Dedifferentiated amniotic fluid mesenchymal stem cell (primary cell): Measurements from ENCODE around the gene RCE1.
"Not testable (repeated sequence)": the region's sequence is repeated elsewhere in the genome, so short reads cannot be mapped to it uniquely, and the experiment has no call there.

Experiments
- DNase-seq: peaks from one replicate; pipeline ENCODE4 v3.0.0-alpha.2; 2016; ENCODE audit errors: extremely low spot score

RCE1 gene, protein sequence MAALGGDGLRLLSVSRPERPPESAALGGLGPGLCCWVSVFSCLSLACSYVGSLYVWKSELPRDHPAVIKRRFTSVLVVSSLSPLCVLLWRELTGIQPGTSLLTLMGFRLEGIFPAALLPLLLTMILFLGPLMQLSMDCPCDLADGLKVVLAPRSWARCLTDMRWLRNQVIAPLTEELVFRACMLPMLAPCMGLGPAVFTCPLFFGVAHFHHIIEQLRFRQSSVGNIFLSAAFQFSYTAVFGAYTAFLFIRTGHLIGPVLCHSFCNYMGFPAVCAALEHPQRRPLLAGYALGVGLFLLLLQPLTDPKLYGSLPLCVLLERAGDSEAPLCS

DNA sequence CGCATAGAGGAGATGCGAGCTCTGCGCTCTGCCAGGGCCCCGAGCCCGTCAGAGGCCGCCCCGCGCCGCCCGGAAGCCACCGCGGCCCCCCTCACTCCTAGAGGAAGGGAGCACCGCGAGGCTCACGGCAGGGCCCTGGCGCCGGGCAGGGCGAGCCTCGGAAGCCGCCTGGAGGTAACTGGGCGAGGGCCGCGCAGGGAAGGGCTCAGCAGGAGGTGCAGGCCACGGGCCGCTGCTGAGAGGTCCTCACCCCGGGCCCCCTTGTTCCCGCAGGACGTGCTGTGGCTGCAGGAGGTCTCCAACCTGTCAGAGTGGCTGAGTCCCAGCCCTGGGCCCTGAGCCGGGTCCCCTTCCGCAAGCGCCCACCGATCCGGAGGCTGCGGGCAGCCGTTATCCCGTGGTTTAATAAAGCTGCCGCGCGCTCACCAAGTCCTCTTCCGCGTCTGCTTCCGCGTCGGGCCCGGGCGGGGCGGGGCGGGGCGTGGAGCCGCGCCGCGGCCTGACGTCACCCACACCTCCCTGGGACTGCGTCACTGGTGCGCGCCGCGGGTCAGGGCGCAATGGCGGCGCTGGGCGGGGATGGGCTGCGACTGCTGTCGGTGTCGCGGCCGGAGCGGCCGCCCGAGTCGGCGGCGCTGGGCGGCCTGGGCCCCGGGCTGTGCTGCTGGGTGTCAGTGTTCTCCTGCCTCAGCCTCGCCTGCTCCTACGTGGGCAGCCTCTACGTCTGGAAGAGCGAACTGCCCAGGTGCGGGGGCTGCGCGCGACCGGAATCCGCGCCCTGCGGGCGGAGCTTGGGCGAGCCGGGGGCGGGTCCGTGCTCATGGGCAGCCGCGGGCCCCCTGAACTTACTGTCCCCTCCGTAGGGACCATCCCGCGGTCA lies at the start of gene RCE1:
RCE1 (plus strand) TSS at position 546 of the 880 bp plus-strand sequence; CDS start at position 561, 15 bp downstream.
- DNase-seq = peak; percentile 74

DNA sequence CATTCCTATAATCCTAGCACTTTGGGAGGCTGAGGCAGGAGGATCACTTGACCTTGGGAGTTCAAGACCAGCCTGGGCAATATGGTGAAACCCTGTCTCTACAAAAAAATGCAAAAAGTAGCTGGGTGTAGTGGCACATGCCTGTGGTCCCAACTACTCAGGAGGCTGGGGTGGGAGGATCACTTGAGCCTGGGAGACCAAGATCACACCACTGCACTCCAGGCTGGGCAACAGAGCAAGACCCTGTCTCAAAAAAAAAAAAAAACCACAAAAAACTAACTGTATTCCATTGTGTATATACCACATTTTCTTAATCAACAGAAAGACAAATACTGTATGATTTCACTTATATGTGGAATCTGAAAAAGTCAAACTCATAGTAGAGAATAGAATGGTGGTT lies 43.4 kb upstream of the RCE1 start:
- not testable (repeated sequence) for DNase-seq

DNA sequence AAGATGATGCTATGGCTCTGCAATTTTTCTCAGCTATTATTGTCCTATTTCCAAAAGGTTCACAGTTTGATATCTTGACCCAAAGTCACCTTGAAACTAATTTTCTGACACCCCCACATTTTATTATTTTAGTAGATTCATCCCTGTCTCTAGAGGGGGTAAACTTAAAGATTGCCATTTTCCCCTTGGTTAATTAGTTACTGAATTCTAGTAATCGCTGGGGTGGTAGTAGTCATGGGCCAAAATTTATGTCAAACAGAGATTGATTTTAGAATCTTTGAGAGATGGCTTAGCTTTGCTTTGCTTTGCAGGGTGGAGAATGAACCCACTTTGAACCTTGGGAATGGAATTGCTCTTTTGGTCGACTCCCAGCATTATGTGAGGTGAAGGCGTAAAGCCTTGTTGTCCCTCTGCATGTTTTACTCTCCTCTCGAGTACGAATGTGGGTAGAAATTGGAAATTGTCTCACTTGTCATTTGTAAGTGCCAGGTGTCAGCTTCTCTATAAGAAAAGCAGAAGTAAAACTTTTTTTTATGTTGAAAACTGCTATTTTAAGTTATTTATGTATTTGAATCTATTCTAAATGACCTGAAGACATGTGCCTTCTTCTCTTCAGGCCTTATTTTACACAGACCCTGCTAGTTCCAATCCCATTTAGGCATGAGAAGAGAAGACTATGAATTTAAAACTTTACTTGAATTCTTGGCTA lies 42.4 kb upstream of the RCE1 start:
- DNase-seq = no peak

DNA sequence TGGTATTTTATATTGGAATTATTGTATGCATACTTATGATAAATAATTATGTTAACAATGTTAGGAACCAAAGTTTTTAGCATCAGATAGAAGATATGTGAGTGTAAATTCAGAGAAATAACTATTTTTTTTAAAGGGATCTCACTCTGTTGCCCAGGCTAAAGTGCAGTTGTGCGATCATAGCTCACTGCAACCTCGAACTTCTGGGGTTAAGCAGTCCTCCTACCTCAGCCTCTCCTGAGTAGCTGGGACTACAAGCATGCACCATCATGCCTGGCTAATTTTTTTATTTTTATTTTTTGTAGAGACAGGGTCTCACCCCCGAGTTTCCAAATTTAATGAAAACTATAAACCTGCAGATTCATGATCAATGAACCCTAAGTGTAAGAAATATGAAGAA lies 33.6 kb upstream of the RCE1 start:
- no peak for DNase-seq

DNA sequence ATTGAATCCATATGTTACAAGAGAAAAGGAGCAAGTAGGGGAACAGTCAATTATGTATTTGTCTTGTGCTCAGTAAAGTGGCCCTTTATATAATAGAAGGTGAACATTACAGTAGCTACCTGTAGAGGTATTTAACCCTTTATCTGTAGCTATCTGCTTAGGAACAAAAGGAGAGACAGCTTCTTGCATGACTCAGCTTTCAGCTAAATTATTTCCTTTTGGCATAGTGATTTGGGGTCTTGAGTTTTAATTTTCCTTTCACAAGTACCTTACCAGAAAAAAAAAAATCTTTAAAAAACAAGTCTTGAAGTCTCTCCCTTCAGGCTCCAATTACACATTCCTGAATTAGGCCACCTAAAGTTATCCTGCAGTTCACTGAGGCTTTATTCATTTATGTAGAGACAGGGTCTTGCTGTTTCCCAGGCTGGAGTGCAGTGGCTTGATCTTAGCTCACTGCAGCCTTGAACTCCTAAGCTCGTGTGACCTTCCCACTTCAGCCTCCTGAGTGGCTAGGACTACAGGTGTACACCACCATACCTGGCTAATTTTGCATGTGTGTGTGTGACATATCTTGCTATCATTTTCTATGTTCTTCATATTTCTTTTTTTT lies 32.6 kb upstream of the RCE1 start:
- no peak for DNase-seq

DNA sequence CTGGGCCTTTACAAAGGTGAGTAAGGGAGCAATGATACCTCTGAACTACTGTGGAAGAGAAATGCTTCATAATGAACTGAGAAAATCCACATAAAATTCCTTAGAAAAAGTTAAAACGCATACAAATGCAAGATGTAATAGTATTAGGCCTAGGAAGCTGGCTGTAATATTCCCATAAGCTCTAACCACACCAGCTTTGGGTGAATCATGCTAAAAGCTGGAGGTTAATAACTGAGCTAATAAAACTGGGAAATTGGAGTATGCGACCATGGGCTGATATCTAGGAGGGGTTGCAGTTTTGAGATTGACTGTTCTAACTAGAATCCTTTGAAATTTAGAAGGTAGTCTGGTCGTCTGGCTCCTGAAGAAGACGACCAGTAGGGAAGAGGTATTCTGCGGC lies 28.6 kb upstream of the RCE1 start:
- no peak for DNase-seq

DNA sequence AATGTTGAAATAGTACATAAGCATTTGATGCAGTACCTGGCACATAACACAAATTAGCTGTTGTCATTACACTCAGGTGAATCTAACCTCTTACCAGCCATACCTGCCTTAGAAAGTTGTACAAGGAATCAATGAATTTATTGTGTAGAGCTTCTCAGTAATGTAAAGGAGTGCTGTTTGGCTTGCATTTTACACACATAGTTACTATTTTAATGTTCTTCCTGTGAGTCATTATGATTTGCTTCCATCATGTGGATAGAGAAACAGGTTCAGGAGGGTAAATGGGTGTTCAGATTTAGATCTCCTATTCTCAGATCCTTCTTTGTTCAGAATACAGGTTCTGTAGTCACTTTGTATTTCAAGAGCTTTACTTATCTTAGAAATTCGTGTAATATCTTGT lies 27.6 kb upstream of the RCE1 start:
- no peak for DNase-seq

DNA sequence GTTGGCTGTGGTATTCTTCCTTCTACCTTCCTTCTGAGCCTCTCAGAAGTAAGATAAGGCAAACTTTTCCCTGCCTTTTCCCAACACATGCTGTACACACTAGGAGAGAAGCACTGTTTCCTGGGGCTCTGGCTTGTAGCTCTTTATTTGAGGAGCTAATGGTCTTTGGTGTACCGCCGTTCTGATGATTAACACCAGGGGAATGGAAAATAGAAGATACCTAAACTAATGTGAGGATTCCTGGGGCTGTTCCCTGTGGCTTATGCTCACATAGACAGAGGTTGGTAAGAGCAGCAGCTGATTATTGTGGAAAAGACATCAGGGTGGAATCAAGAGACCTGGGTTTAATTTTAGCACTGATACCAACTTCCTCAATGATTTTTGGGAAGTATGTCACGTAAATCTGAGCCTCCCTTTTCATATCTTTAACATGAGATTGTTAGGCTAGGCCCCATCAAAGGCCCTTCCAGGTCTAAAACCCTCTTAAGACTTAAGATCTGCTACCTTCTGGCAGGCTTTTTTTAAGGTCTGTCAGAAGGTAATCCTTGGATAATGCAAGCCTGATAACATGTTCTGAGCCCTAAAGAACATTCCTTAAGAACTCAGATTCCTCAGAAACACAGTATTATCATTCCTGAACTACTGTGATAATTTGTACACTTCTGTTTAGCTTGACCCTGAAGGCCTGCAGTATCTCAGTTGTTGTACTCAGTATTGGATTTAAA lies 24.8 kb upstream of the RCE1 start:
- no peak for DNase-seq

DNA sequence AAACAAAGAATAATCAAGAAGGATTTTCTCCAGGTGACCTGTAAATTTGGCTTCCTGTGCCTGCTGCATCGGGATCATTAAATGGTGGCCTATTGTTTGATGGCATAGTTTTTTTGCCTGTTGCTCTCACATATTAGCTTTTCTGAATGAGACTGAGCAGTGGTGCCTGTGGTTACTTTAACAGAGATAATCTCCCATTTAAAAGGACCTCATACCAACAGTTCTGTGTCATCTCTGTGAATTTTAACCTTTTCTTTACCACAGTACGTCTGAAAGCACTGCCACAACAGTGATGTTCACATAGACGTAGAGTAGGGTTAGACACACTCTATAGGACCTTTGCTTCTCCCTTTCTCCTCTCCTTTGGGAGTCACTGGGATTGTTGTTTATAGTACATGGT lies 22.9 kb upstream of the RCE1 start:
- no peak for DNase-seq

DNA sequence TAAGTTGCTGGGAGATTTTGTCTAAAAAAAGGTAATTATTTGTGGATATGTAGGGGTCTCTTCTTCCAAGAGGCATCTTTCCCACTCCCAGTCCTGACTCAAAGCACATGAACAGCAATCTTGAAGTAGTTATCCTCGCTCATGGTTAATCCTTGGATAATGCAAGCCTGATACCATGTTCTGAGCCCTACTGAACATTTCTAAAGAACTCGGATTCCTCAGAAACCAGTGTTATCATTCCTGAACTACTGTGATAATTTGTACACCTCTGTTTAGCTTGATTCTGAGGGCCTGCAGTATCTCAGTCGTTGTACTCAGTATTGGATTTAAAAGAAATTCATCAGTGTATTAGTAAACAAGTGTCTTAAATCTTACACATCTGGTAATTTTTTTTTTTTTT lies 22.3 kb upstream of the RCE1 start:
- DNase-seq = no peak

DNA sequence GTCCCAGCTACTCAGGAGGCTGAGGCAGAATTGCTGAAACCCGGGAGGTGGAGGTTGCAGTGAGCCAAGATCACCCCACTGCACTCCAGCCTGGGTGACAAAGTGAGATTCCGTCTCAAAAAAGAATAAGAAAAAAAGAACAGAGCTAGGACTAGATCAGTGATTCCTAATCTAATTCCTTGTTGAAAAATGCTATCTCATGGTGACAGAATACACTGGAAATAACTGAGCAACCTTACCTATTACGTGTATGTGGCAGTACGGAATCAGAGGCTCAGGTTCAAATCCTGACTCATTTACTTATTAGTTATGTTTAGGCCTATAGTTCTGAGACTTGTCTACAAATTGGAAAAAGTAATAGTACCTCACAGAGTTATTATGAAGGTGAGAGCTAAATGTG lies 19.5 kb upstream of the RCE1 start:
- DNase-seq = no peak

DNA sequence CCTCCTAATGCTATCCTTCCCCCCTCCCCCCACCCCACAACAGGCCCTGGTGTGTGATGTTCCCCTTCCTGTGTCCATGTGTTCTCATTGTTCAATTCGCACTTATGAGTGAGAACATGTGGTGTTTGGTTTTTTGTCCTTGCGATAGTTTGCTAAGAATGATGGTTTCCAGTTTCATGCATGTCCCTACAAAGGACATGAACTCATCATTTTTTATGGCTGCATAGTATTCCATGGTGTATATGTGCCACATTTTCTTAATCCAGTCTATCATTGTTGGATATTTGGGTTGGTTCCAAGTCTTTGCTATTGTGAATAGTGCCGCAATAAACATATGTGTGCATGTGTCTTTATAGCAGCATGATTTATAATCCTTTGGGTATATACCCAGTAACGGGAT lies 18.7 kb upstream of the RCE1 start:
- DNase-seq = not testable (repeated sequence)

DNA sequence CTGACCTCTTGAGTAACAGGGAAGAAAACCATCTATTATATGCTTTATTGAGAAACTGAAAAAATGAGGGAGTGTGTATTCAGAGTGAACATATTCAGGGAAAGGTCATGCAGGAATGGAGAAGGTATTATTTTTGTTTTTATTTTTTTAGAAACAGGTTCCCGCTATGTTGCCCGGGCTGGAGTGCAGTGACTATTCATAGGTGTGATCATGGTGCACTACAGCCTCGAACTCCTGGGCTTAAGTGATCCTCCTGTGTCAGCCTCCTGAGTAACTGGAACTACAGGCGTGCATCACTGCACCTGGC lies 8.7 kb upstream of the RCE1 start:
- no peak for DNase-seq

DNA sequence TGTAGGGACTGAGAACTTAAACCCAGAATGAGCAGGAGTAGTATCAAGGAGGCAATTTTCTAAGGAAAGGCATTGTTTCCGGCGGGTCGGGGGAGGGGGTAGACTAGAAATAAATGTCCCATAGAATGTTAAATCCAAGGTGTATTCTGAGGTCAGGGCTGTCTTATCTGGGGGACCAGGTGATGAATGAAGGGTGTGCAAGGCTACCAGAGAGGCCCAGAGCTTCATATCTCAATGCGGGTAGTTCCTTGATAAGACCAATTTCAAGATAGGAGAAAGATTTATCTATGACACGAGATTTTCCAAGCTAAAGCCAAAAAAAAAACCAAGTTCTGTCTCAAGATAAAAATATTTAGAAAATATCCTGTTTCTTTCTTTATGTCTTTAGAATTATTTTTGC lies 8.3 kb upstream of the RCE1 start:
- no peak for DNase-seq

DNA sequence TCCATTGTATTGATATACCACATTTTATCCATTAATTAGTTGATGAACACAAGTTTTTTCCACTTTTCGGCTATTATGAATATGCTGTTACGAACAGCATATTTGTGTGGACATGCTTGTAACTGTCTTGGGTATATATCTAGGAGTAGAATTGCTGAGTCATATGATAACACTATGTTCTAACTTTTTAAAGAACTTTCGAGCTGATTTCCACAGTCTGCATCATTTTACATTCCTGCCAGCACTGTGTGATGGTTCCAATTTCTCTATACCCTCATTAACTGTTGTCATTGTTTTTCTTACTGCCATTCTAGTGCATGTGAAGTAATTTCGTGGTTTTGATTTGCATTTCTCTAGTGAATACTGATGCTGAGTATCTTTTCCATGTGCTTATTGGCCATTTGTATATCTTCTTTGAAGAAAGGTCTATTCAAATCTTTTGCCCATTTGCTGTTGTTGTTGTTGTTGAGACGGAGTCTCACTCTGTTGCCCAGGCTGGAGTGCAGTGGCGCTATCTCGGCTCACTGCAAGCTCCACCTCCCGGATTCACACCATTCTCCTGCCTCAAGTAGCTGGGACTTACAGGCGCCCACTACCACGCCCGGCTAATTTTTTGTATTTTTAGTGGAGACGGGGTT lies 7.4 kb upstream of the RCE1 start:
- DNase-seq = peak; percentile 68

DNA sequence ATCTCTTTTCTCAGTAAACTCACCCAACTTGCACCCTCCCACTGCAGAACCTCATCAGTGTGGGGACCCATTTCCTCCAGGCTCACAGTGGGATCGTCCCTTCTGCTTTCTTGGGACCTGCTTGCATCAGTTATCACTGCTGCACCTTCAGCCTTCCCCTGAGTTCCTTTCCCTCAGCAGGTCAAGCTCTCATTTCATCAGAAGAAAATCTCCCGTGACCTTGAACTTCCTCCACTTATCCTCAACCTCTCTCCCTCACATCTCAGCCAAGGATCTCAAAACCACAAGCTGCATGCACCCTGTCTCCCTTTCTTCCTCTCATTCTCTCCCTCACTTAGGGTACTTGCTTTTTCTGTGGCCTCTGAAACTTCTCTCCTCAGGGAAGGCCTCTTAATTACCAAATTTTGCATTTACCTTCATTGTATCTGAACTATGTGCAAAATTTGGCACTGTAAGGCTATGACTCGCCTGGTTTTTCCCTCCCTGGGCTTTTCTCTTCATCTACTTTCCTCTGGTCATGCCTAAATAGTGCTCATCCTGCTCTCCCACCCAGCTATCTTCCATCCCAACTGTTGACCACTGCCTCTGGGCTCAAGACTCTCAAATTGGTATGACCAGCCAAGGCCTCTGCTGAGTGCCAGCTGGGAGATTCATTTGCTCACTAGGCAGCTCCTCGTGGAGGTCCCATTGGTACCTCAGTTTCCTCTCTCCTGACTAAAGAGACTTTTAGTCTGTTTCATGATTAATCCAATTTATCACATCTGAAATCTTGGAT lies 2.7 kb upstream of the RCE1 start:
- no peak for DNase-seq

DNA sequence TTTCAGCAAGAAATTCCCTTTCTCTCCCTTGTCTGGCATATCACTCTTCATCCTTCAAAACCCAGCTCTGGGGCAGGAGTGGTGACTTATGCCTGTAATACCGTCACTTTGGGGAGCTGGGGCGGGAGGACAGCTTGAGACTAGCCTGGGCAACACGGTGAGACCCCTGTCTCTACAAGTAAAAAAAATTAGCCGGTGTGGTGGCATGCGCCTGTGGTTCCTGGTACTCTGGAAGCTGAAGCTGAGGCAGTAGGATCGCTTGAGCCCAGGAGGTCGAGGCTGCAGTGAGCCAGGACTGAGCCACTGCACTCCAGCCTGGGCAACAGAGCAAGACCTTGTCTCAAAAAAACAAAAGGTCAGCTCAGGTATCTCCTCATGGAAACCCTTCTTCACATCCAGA lies 1.4 kb upstream of the RCE1 start:
- DNase-seq = no peak

DNA sequence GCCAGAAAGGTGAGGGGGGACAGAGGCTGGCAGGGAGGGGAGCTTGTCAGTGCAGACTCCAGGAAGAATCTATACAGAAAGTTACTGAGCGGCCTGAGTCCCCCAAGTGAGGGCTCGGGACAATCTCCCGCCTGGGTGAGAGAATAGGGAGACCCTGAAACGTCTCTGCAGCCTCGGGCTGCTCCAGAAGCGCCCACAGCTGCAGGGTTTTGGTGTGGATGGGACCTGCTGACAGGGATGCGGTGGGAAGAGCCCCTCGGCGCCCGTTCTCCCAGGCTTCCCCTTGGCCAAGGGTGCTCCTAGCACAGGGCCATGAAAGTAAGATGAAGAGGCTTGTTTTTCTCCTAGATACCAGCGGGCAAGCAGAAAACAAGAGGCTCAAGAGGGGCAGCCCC lies 743 bp upstream of the RCE1 start:
- DNase-seq = no peak

DNA sequence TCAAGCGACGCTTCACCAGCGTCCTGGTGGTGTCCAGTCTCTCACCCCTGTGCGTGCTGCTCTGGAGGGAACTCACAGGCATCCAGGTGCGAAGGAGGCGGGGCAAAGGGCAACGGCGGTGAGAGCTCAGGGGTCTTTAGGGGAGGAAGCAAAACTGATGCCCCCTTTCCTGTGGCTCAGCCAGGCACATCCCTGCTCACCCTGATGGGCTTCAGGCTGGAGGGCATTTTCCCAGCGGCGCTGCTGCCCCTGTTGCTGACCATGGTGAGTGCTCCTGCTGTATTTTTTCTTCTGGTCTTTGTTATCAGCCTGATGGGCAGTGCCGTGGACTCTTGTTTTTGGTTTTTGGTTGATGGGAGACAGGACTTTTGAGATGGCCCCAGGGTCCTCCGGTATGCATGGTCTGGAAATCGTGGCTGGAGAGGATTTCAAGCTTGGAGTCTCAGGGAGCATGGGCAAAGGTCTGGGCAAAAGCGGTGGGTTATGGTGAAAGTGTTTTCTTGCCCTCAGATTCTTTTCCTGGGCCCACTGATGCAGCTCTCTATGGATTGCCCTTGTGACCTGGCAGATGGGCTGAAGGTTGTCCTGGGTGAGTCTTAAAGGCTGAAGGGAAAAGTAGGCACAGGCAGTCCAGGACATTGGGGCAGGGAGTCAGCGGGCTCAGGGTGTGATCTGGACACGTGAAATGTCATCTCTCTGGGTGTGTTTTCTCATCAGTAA lies 695 bp downstream of the RCE1 start:
- DNase-seq = no peak
